PFSK-1 (cell line): ENCODE measurements around the gene DOCK4.

Source experiments
- POLR2AphosphoS5 ChIP-seq: IDR thresholded peaks from 2 replicates; pipeline ENCODE4 v1.6.1; 2012; ENCODE audit warnings: low read depth, mild to moderate bottlenecking, control low read depth, low read length, moderate library complexity
- TF ChIP-seq, protein P1 (sequence below), 2 experiments: IDR thresholded peaks; 2 replicates each; pipeline versions ENCODE4 v1.6.1 to v1.8.0; 2011 to 2012; ENCODE audit warnings: low read depth in 2 of 2, low read length in 2 of 2, control low read depth in 1 of 2, inconsistent platforms in 1 of 2, mild to moderate bottlenecking in 1 of 2, moderate library complexity in 1 of 2; ENCODE audit not compliant: insufficient read depth in 1 of 2

DNA sequence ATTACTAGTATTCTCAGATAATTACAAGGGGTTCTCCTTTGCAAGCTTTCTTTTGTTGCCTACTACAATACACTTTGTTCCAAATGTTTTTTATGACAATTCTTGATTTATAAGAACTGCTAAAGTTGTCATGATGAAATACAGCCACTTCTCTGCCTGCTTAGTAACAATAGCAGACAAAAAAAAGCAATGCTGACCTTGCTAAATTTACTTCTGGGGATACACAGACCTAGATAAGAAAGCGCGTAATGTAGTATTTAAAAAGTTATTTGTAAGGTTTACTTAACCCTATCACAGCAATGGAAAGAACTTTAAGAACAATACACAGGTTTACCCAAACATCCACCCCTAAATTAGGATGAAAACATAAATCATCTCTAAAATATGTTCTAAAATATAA lies 311.1 kb downstream of the DOCK4 start:
- TF ChIP-seq POLR2AphosphoS5: no peak
- TF ChIP-seq, protein P1, sequence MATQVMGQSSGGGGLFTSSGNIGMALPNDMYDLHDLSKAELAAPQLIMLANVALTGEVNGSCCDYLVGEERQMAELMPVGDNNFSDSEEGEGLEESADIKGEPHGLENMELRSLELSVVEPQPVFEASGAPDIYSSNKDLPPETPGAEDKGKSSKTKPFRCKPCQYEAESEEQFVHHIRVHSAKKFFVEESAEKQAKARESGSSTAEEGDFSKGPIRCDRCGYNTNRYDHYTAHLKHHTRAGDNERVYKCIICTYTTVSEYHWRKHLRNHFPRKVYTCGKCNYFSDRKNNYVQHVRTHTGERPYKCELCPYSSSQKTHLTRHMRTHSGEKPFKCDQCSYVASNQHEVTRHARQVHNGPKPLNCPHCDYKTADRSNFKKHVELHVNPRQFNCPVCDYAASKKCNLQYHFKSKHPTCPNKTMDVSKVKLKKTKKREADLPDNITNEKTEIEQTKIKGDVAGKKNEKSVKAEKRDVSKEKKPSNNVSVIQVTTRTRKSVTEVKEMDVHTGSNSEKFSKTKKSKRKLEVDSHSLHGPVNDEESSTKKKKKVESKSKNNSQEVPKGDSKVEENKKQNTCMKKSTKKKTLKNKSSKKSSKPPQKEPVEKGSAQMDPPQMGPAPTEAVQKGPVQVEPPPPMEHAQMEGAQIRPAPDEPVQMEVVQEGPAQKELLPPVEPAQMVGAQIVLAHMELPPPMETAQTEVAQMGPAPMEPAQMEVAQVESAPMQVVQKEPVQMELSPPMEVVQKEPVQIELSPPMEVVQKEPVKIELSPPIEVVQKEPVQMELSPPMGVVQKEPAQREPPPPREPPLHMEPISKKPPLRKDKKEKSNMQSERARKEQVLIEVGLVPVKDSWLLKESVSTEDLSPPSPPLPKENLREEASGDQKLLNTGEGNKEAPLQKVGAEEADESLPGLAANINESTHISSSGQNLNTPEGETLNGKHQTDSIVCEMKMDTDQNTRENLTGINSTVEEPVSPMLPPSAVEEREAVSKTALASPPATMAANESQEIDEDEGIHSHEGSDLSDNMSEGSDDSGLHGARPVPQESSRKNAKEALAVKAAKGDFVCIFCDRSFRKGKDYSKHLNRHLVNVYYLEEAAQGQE (IDR thresholded peaks at IDR 0.05; ENCODE audit: insufficient read depth in 1 of 2, low read depth in 2 of 2, low read length in 2 of 2): no peak
